HEK293 (cell line): ENCODE data around the gene ASIC4.

Experiments used
- CTCF ChIA-PET: fragments of 350-600 bp; formaldehyde crosslinking; extraction: SDS; loops from one replicate; lab custom pipeline; 2021; ENCODE audit warnings: antibody characterized with exemption; lab: Yijun Ruan, JAX
- POLR2A ChIA-PET: fragments of 300-600 bp; formaldehyde crosslinking; extraction: SDS; loops from one replicate; lab custom pipeline; 2020; ENCODE audit warnings: antibody characterized with exemption, inconsistent platforms; lab: Yijun Ruan, JAX
- H3K27ac ChIP-seq: fragments of 200-500 bp; sonication (Bioruptor generic); 2 replicates; pipeline ENCODE4 v1.5.1; 2014; ENCODE audit warnings: low read depth, low read length, control low read depth, inconsistent platforms; ENCODE audit errors: extremely low read depth
- H3K36me3 ChIP-seq, 2 experiments: fragments of 200-500 bp in 1 of 2; sonication (Bioruptor generic) in 1 of 2; 1 replicate in 1 of 2; 2 replicates in 1 of 2; pipeline ENCODE4 v1.5.1; 2014 to 2017; ENCODE audit warnings: inconsistent platforms in 2 of 2, low read length in 2 of 2; ENCODE audit not compliant: control insufficient read depth in 2 of 2, insufficient read depth in 1 of 2
- H3K4me1 ChIP-seq: fragments of 200-500 bp; sonication (Bioruptor generic); 2 replicates; pipeline ENCODE4 v1.5.1; 2014; ENCODE audit warnings: mild to moderate bottlenecking, low read length, inconsistent platforms; ENCODE audit not compliant: control insufficient read depth, insufficient read depth
- H3K4me3 ChIP-seq: 2 replicates; pipeline ENCODE4 v1.5.1; 2011; ENCODE audit warnings: low read depth, mild to moderate bottlenecking, control low read depth, low read length, moderate library complexity
- H3K9me3 ChIP-seq: fragments of 200-500 bp; sonication (Bioruptor generic); 2 replicates; pipeline ENCODE4 v1.5.1; 2014; ENCODE audit warnings: low read depth, low read length, inconsistent platforms; ENCODE audit not compliant: control insufficient read depth, insufficient read depth
- CTCF ChIP-seq: fragments of 450-650 bp; formaldehyde crosslinking; IDR thresholded peaks from 2 replicates; pipeline ENCODE4 v1.5.1; 2016; ENCODE audit warnings: missing biosample characterization, missing genetic modification characterization
- EGR2 ChIP-seq: fragments of 450-650 bp; formaldehyde crosslinking; IDR thresholded peaks from 2 replicates; pipeline ENCODE4 v1.5.1; 2016; ENCODE audit warnings: low read depth, missing biosample characterization, missing genetic modification characterization
- GLIS1 ChIP-seq: fragments of 450-650 bp; formaldehyde crosslinking; IDR thresholded peaks from 2 replicates; pipeline ENCODE4 v1.5.1; 2016; ENCODE audit warnings: missing biosample characterization, missing genetic modification characterization
- GLIS2 ChIP-seq: fragments of 450-650 bp; formaldehyde crosslinking; IDR thresholded peaks from 2 replicates; pipeline ENCODE4 v1.5.1; 2016; ENCODE audit warnings: missing biosample characterization, missing genetic modification characterization
- HOXC10 ChIP-seq: sonication (generic); formaldehyde crosslinking; IDR thresholded peaks from 2 replicates; pipeline ENCODE4 v1.8.1; 2023; ENCODE audit warnings: mild to moderate bottlenecking, missing genetic modification reagents
- KLF1 ChIP-seq: fragments of 450-650 bp; formaldehyde crosslinking; IDR thresholded peaks from 2 replicates; pipeline ENCODE4 v1.5.1; 2016; ENCODE audit warnings: missing biosample characterization, missing genetic modification characterization
- MYNN ChIP-seq: fragments of 450-650 bp; formaldehyde crosslinking; IDR thresholded peaks from 2 replicates; pipeline ENCODE4 v1.5.1; 2016; ENCODE audit warnings: missing biosample characterization, missing genetic modification characterization, borderline replicate concordance
- OSR2 ChIP-seq: fragments of 450-650 bp; formaldehyde crosslinking; IDR thresholded peaks from 2 replicates; pipeline ENCODE4 v1.5.1; 2016; ENCODE audit warnings: missing biosample characterization, missing genetic modification characterization
- PRDM4 ChIP-seq: fragments of 450-650 bp; formaldehyde crosslinking; IDR thresholded peaks from 2 replicates; pipeline ENCODE4 v1.5.1; 2017; ENCODE audit warnings: missing biosample characterization, missing genetic modification characterization
- SETDB1 ChIP-seq: IDR thresholded peaks from one replicate; pipeline ENCODE4 v1.6.1; 2017; ENCODE audit warnings: mild to moderate bottlenecking, low read length, moderate library complexity, mixed read lengths; ENCODE audit not compliant: insufficient read length
- SP7 ChIP-seq: fragments of 450-650 bp; formaldehyde crosslinking; IDR thresholded peaks from 2 replicates; pipeline ENCODE4 v1.5.1; 2016; ENCODE audit warnings: missing biosample characterization, missing genetic modification characterization
- WT1 ChIP-seq: fragments of 450-650 bp; formaldehyde crosslinking; IDR thresholded peaks from 2 replicates; pipeline ENCODE4 v1.5.1; 2016; ENCODE audit warnings: missing biosample characterization, missing genetic modification characterization
- ZBTB26 ChIP-seq: fragments of 450-650 bp; formaldehyde crosslinking; optimal IDR thresholded peaks from 2 replicates; pipeline ENCODE3; 2016; ENCODE audit warnings: missing biosample characterization, mild to moderate bottlenecking, missing genetic modification characterization
- ZBTB48 ChIP-seq: fragments of 450-650 bp; formaldehyde crosslinking; IDR thresholded peaks from 2 replicates; pipeline ENCODE4 v1.5.1; 2016; ENCODE audit warnings: missing biosample characterization, missing genetic modification characterization
- ZBTB49 ChIP-seq: fragments of 450-650 bp; formaldehyde crosslinking; IDR thresholded peaks from 2 replicates; pipeline ENCODE4 v1.5.1; 2016; ENCODE audit warnings: missing biosample characterization, missing genetic modification characterization, low read depth
- ZFHX2 ChIP-seq: fragments of 450-650 bp; formaldehyde crosslinking; conservative IDR thresholded peaks from 2 replicates; pipeline ENCODE4 v1.5.1; 2016; ENCODE audit warnings: missing biosample characterization, missing genetic modification characterization
- ZFP37 ChIP-seq: fragments of 450-650 bp; formaldehyde crosslinking; IDR thresholded peaks from 2 replicates; pipeline ENCODE4 v1.5.1; 2016; ENCODE audit warnings: missing biosample characterization, missing genetic modification characterization
- ZIC2 ChIP-seq: fragments of 450-650 bp; formaldehyde crosslinking; IDR thresholded peaks from 2 replicates; pipeline ENCODE4 v1.5.1; 2016; ENCODE audit warnings: missing biosample characterization, missing genetic modification characterization
- ZNF132 ChIP-seq: fragments of 450-650 bp; formaldehyde crosslinking; IDR thresholded peaks from 2 replicates; pipeline ENCODE4 v1.5.1; 2017; ENCODE audit warnings: missing biosample characterization, missing genetic modification characterization, borderline replicate concordance
- ZNF239 ChIP-seq: fragments of 450-650 bp; formaldehyde crosslinking; IDR thresholded peaks from 2 replicates; pipeline ENCODE4 v1.5.1; 2016; ENCODE audit warnings: missing biosample characterization, missing genetic modification characterization
- ZNF398 ChIP-seq: fragments of 450-650 bp; formaldehyde crosslinking; IDR thresholded peaks from 2 replicates; pipeline ENCODE4 v1.5.1; 2017; ENCODE audit warnings: missing biosample characterization, missing genetic modification characterization
- ZSCAN30 ChIP-seq: fragments of 450-650 bp; IDR thresholded peaks from 2 replicates; pipeline ENCODE4 v1.5.1; 2018; ENCODE audit warnings: missing biosample characterization, mild to moderate bottlenecking, missing genetic modification characterization, moderate library complexity

ASIC4 gene

GRCh38 chr2:219527472-219527871 lies 13.2 kb downstream of the ASIC4 start:
- Histone ChIP-seq H3K4me3 (no peak overlapping the region), H3K36me3 (no peaks in the 10 kb centered on the region), H3K27ac (no peak overlapping the region), H3K9me3 (no peaks in the 10 kb centered on the region), H3K4me1 (no peaks in the 10 kb centered on the region)
- TF ChIP-seq HOXC10 (CRISPR knock-in tag), result no peak
- TF ChIP-seq ZFP37, result no peak
- no peak for TF ChIP-seq MYNN (tag by site-specific recombination)
- no peak for TF ChIP-seq ZNF398 (tag by site-specific recombination)
- no peak for TF ChIP-seq WT1 (tag by site-specific recombination)
- ChIA-PET CTCF (interaction anchor here (0.5 to 9.7 kb wide), 14 partner anchors 8 to 1544 kb away, joined by 3 to 252 read pairs (median 6); partner anchors contain the start of genes ASIC4 and GMPPA), POLR2A (interaction anchor here (0.8 to 1.4 kb wide), 2 partner anchors 11 to 29 kb away, joined by 3 to 6 read pairs; partner anchors contain the start of gene GMPPA)

GRCh38 chr2:219530048-219530963 lies 16.0 kb downstream of the ASIC4 start:
- Histone ChIP-seq H3K4me1 (no peaks in the 10 kb centered on the region), H3K27ac (no peak overlapping the region), H3K36me3 (no peaks in the 10 kb centered on the region), H3K9me3 (no peaks in the 10 kb centered on the region), H3K4me3 (no peak overlapping the region)
- ChIA-PET POLR2A (interaction anchor here (0.8 to 1.4 kb wide), 5 partner anchors 20 to 126 kb away, joined by 3 to 8 read pairs (median 4); partner anchors contain the start of gene GMPPA), CTCF (interaction anchor here (0.6 to 9.7 kb wide), 67 partner anchors 10 to 870 kb away, joined by 3 to 252 read pairs (median 4); partner anchors contain the start of genes ASIC4, CHPF, DNPEP and GMPPA)
- TF ChIP-seq GLIS1 (tag by site-specific recombination) (peak; percentile 92), ZBTB49 (tag by site-specific recombination) (no peak), KLF1 (no peak), ZBTB48 (tag by site-specific recombination) (peak; percentile 42; the same call in 1 of the 2 replicates), ZFHX2 (tag by site-specific recombination) (peak; percentile 60), PRDM4 (tag by site-specific recombination) (no peak), ZSCAN30 (tag by site-specific recombination) (peak; percentile 79), ZIC2 (tag by site-specific recombination) (peak; percentile 96), ZBTB26 (peak; percentile 8), GLIS2 (peak; percentile 84), ZNF132 (tag by site-specific recombination) (no peak), CTCF (tag by site-specific recombination) (peak; percentile 95), EGR2 (tag by site-specific recombination) (peak; percentile 56; the same call in 1 of the 2 replicates), OSR2 (peak; percentile 59), SP7 (tag by site-specific recombination) (0 out of 2 replicates have a peak, but pooled peaks have one; percentile 15), SETDB1 (no peak), ZNF239 (tag by site-specific recombination) (no peak)
